ENCODE results near the gene TMEM50B.

GRCh38 chr21:33493756-33494155 is 14.0 kb upstream of the TMEM50B start:
- TF ChIP-seq POLR2A (IDR thresholded peaks at IDR 0.05) (no peak), EP300 (IDR thresholded peaks at IDR 0.05) (no peak)
- TF ChIP-seq, protein P1, sequence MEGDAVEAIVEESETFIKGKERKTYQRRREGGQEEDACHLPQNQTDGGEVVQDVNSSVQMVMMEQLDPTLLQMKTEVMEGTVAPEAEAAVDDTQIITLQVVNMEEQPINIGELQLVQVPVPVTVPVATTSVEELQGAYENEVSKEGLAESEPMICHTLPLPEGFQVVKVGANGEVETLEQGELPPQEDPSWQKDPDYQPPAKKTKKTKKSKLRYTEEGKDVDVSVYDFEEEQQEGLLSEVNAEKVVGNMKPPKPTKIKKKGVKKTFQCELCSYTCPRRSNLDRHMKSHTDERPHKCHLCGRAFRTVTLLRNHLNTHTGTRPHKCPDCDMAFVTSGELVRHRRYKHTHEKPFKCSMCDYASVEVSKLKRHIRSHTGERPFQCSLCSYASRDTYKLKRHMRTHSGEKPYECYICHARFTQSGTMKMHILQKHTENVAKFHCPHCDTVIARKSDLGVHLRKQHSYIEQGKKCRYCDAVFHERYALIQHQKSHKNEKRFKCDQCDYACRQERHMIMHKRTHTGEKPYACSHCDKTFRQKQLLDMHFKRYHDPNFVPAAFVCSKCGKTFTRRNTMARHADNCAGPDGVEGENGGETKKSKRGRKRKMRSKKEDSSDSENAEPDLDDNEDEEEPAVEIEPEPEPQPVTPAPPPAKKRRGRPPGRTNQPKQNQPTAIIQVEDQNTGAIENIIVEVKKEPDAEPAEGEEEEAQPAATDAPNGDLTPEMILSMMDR (IDR thresholded peaks at IDR 0.05) = no peak

All from tibial nerve (tissue), 4 donors.